HG02840 (cell line): ENCODE measurements around the gene PPP2R1A.
"Not testable (repeated sequence)": the region's sequence is repeated elsewhere in the genome, so short reads cannot be mapped to it uniquely, and the experiment has no call there.

Experiments used
- ATAC-seq: cut with Tn5 transposase; IDR thresholded peaks from one replicate; pipeline ENCODE4 v1.9.1; 2021; ENCODE audit warnings: mild to moderate bottlenecking, moderate library complexity, moderate number of reproducible peaks; ENCODE audit not compliant: unreplicated experiment, low FRiP score

PPP2R1A gene

GRCh38 chr19:52200044-52200443 is 10.2 kb downstream of the PPP2R1A start:
- ATAC-seq: no peak

DNA sequence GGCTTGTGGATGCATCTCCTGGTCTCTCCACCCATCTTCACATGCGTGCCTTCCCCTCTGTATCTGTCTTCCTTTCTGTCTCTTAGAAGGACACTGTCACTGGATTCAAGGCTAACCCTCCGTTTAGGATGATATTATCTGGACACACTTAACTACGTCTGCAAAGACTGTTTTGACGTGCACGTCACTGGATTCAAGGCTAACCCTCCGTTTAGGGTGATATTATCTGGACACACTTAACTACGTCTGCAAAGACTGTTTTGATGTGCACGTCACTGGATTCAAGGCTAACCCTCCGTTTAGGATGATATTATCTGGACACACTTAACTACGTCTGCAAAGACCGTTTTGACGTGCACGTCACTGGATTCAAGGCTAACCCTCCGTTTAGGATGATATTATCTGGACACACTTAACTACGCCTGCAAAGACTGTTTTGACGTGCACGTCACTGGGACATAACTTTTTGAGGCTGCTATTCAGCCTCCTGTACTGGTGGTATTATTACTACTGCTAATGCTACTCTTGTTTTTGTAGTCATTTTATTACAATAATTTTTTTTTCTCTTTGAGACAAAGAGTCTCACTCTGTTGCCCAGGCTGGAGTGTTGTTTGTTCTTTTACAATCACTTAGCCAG is 11.0 kb downstream of the PPP2R1A start:
- ATAC-seq: not testable (repeated sequence)

- no peak for ATAC-seq
Measured at GRCh38 chr19:52206481-52206880, 16.6 kb downstream of the PPP2R1A start.

GRCh38 chr19:52211203-52211602 is 21.4 kb downstream of the PPP2R1A start:
- ATAC-seq: no peak

DNA sequence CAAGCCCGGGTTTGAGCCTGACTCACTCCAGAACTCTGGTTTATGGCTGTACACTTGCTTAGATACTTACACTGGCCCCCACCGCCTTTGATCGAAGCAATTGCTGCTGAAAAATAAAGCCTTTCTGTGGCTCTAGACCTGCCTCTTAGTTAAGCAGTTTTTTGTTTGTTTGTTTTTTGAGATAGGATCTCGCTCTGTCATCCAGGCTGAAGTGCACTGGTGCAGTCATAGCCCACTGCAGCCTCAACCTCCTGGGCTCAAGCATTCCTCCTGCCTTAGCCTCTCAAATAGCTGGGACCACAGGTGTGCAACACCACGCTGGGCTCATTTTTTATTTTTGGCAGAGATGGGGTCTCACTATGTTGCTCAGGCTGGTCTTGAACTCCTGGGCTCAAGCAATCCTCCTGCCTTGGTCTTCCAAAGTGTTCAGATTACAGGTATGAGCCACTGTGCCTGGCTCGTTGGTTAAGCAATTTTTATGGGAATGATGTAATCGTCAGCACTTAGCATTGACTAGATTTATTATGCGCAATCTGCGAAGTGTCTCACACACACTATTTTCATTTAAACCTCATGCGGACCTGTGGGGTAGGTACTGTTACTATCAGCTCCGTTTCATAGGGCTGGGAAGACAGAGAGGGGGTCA is 22.2 kb downstream of the PPP2R1A start:
- no peak for ATAC-seq

GRCh38 chr19:52212572-52213255 is 22.9 kb downstream of the PPP2R1A start:
- ATAC-seq: no peak

DNA sequence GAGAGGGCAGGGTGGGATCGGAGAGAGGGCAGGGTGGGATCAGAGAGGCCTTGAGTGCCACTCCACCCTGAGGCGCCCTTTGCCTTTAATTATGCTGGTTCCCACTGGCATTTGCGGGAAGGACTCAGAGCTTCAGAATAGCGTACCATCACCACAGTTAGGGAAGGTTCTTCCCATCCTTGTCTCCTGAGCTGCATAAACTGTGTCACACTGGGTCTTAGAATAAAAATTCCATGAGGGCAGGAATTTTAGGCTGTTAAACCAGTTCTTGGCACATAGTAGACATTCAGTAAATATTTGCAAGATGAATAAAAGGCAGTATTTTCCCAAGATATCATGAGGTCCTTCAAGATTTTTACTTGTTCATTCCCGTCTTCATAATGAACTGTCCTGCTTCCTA is 24.4 kb downstream of the PPP2R1A start:
- no peak for ATAC-seq

DNA sequence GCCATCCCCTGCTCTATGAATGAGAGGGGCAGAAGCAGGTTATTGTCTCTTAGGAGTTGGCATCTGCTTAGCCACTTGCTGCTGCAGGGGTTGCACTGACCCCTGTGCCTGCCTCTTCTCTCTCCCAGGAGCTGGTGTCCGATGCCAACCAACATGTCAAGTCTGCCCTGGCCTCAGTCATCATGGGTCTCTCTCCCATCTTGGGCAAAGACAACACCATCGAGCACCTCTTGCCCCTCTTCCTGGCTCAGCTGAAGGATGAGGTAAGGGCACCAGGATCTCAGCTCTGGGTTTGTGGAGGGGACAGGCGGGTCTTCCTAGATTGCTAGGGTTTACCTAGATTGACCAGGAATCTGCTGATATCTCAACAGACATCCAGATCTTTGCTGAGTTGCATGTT is 26.5 kb downstream of the PPP2R1A start:
- ATAC-seq: no peak

DNA sequence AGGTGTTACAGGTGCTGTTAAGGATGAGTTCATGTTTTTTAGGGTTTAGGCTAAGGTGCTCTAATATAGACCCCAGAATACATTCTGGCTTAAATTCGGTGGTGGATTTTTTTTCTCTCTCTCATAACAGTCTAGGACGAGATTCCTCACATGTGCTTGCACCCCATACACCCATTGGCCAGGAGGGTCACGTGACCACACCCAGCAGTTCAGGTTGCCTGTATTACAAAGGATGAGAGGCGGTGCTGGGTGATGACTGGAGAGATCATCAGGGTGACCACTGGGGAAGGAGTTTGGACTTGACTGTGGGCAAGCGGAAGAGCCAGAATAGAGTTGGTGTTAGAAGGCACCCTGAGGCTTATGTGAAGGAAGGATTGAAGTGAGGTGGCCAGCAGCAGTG is 27.7 kb downstream of the PPP2R1A start:
- ATAC-seq: no peak

GRCh38 chr19:52219611-52220010 is 29.8 kb downstream of the PPP2R1A start:
- ATAC-seq: no peak

DNA sequence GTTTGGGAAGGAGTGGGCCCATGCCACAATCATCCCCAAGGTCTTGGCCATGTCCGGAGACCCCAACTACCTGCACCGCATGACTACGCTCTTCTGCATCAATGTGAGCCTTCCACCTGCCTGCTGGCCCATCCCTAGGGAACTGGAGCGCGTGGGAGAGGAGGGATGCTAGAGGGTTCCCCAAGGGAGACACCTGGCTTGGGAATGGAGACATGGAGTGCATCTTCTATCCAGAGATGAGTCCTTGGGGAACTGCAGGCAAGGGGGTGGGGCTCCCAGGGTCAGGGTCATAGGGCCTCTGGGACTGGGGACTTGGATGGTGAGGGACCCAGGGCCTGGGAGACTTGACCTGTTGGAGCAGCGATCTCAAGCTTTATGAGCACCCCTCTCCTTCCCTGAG is 31.2 kb downstream of the PPP2R1A start:
- ATAC-seq: no peak

DNA sequence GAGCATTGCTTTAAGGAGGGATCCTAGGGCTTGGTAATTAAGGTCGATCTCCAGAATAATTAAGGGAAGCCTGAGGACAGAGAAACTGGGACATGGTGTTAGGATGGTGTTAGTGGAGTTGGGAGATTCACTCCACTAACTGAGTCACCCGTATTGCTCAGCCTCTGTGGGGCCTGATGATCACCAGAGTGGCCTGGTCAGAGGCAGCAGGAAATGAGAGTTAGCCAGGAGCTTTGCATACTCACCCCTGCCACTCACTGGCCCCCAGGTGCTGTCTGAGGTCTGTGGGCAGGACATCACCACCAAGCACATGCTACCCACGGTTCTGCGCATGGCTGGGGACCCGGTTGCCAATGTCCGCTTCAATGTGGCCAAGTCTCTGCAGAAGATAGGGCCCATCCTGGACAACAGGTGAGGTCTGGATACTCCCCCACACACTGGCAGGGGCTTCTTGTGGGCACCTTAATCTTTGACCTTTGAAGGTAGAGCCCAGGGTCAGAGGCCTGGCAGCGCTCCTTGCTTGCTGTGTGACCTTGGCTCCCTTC is 32.1 kb downstream of the PPP2R1A start:
- no peak for ATAC-seq

- no peak for ATAC-seq
Measured at GRCh38 chr19:52224211-52224610, 34.4 kb downstream of the PPP2R1A start.

GRCh38 chr19:52226652-52227051 is 36.8 kb downstream of the PPP2R1A start:
- no peak for ATAC-seq

- ATAC-seq: no peak
Measured at GRCh38 chr19:52227196-52227940, 37.5 kb downstream of the PPP2R1A start.

DNA sequence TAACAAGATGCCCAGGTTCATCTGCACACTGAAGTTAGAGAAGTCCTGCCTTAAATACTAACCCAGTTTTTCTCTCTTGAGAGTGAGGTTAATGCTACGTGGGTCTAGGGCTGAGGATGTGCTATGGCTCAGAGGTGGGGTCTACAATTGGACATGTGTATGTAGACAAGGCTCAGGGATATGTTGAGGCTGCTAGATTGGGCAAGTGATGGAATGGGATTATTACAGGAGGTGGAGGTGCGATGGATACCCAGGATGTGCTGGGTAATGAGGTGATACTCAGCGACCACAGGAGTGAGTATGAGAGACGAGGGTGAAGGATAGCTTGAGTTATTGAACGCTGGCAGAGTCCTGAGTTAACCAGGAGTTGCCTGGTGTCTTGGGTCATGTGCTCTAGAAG is 38.1 kb downstream of the PPP2R1A start:
- no peak for ATAC-seq

DNA sequence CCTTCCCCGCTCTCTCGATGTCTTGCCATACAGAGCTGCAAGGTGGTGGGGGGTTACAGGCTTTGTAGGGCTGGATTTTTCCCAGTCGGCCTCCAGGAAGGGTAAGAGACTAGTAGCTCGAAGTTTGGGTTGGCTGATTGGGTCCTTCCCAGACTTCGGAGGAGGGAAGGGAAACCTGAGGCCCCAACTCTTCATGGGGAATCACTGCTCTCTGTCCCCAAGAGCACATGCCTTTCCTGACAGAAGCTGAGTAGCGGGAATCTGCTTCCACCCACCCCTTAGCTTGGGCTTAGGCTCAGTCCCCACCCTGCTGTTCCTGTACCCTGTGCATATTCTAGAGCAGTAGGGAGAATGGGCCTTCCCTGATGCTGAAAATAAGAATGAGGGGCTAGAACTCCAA is 39.7 kb downstream of the PPP2R1A start:
- ATAC-seq: no peak

- ATAC-seq: no peak
Measured at GRCh38 chr19:52230685-52231084, 40.8 kb downstream of the PPP2R1A start.

DNA sequence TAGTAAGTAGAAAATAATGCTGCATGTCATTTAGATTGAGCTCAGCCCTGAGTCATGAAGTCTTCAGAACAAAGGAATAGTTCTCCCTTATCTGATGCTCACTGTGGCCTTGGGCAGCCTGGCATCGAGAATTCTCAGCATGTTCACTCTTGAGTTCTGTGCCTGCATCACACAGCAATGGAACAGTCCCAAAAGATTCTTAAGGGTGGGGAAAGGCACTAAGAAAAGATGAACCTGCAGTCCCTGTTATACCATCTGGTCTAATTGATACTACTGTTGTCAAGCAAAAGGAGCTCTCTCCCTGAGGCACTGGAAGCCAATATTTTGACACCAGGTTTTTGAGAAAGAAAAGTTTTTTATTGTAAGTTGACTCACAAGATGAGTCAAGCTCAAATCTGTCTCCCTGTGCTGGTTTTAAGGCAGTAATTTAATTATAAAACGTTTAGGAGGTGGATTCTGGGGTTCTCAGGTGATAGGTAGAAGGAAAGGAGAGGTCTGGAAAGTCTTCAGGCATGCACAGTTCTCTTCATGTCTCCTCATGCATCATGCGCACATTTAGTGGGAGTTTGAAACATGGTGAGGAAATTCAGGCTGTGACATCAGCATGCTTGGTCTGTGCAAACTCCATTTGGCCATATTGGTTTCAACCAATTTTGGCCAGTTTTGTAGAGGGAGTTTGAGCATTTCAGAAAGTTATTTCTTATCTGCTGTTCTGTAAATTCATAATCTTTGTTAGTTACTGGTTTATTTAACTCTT is 41.5 kb downstream of the PPP2R1A start:
- no peak for ATAC-seq

DNA sequence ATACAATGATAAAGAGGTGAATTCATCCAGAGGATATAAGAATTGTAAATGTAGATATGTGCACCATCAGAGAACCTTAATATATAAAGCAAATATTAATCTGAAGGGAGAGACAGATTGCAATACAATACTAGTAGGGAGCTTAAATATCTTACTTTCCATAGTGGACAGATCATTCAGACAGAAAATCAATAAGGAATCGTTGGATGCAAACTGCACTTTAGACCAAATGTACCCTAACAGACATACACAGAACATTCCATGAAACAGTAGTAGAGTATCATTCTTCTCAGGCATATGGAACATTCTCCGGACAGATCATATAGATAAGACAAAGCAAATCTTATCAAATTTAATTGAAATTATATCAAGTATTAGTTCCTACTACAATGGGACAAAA is 44.6 kb downstream of the PPP2R1A start:
- ATAC-seq: no peak
